GM18867 (cell line): ENCODE results near the gene SOX18.

Experiments
- ATAC-seq: cut with Tn5 transposase; IDR thresholded peaks from one replicate; pipeline ENCODE4 v1.9.1; 2021; ENCODE audit warnings: mild to moderate bottlenecking, moderate library complexity; ENCODE audit not compliant: unreplicated experiment

SOX18 gene

GRCh38 chr20:64039293-64040160 is 9.9 kb downstream of the SOX18 start:
- ATAC-seq = no peak

GRCh38 chr20:64038565-64039292 is 10.7 kb downstream of the SOX18 start:
- peak; percentile 53 for ATAC-seq

- peak; percentile 28 for ATAC-seq
Measured at GRCh38 chr20:64038224-64038564, 11.2 kb downstream of the SOX18 start.

GRCh38 chr20:64037498-64038213 is 11.8 kb downstream of the SOX18 start:
- ATAC-seq = no peak

GRCh38 chr20:64037199-64037497 is 12.3 kb downstream of the SOX18 start:
- no peak for ATAC-seq

- ATAC-seq = no peak
Measured at GRCh38 chr20:64036346-64037198, 12.9 kb downstream of the SOX18 start.

GRCh38 chr20:64035933-64036345 is 13.5 kb downstream of the SOX18 start, which contains the start of gene C20orf204:
Gene C20orf204 (plus strand): TSS chr20:64036182. CDS start chr20:64036324, 142 bp downstream.
- ATAC-seq = no peak

- no peak for ATAC-seq
Measured at GRCh38 chr20:64035066-64035932, 14.1 kb downstream of the SOX18 start.

- ATAC-seq = no peak
Measured at GRCh38 chr20:64033981-64034493, 15.4 kb downstream of the SOX18 start.

- no peak for ATAC-seq
Measured at GRCh38 chr20:64032706-64033624, 16.5 kb downstream of the SOX18 start.

- ATAC-seq = no peak
Measured at GRCh38 chr20:64031822-64032314, 17.6 kb downstream of the SOX18 start.

- ATAC-seq = no peak
Measured at GRCh38 chr20:64030371-64031134, 18.9 kb downstream of the SOX18 start.

- ATAC-seq = no peak
Measured at GRCh38 chr20:64029293-64030117, 19.9 kb downstream of the SOX18 start.

GRCh38 chr20:64027981-64028685 is 21.3 kb downstream of the SOX18 start:
- ATAC-seq = no peak

GRCh38 chr20:64025826-64026412 is 23.5 kb downstream of the SOX18 start:
- no peak for ATAC-seq
